ENCODE data around the gene HOXB9.

HOXB9 gene

DNA sequence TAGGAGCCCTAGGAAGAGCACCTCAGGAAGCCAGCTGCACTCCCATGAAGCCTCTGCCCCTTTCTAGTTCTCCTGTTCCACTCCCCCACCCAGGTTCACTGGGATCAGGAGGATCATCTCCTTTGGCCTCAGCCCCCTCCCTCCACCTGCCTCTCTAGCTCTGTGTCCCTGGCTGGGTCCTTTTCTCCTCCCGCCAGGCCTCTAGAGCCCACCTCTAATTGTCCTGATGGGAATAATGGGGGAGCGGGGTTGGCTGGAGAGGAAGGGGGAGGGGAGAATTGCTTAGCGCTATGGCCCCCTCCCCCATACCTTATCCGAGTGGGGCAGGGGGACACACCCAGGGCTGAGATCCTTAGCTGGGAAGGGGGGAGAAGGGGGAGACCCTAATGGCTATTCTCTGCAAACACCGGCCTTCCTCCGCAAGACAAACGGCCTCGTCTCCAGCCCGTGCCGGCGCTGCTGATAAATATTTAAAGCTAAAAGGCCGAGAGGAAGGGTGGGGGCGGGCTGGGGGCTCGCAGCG, 16.3 kb downstream of the HOXB9 start:
- no peak for DNase-seq

DNA sequence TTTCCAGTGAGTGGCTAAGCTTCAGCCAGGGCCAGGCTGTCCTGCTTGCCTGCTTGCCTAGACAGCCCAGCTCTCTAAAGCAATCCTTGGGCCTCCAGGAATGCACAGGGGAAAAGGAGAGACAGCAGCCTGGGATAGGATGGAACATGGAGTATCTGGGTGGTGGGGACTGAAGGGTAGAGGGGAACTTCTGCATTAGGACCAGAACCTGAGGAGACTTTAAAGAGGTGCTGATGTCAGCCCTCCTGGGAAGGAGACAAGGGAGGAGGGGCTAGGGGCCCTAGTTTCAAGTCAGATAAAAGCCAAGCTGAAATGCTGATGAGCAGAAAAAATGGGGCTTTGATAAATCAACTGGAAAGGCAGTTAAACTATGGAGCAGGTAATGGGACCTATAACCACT, 17.1 kb downstream of the HOXB9 start:
- DNase-seq = no peak

DNA sequence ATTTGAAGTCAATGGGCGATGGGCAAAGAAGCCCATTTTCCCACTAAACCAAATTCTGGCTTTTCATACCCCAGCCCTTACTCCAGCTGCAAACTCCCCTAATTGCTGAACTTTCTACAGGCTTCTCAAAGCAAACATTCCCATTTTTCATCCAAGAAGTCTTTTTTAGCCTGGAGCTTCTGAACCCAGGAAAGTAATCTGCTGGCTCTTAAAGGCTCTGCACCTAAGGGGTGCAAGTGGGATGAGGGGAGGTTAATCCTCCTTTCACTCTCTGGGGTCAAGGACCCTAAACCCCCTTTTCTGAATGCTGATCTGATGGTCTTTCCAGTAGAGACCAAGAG, 17.7 kb downstream of the HOXB9 start:
- no peak for DNase-seq

DNA sequence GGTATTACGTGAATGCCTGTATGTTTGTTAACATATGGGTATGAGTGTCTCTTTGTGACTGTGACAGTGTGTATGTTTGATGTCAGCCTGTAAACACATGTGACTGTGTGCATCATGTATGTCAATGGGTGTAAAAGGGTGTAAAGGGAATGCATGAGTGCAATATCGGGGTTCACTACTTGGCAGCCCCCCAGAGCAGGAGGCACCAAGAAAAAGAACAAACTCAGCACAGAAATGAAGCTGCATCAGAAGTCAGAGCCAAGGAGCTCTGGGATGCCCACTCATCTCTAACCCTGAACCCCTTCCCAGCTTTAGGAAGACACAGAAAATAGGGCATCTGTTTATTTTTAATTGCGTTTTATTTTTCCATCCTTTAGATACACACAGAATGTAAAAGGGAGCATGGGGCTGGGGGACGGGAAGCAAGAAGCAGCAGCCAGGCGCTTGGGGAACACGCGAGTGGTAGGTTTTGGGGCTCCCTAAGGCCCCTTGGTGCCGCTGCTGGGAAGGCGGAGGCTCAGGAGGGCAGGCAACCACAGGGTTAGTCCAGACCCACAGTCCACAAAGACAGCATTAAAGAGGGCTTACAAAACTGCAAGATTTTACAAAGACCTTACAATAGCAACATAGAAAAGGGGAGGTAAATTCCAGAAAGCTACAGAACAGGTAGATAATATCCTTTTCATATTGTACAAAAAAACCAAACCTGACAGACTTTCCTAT, 19.1 kb downstream of the HOXB9 start:
- no peak for DNase-seq

DNA sequence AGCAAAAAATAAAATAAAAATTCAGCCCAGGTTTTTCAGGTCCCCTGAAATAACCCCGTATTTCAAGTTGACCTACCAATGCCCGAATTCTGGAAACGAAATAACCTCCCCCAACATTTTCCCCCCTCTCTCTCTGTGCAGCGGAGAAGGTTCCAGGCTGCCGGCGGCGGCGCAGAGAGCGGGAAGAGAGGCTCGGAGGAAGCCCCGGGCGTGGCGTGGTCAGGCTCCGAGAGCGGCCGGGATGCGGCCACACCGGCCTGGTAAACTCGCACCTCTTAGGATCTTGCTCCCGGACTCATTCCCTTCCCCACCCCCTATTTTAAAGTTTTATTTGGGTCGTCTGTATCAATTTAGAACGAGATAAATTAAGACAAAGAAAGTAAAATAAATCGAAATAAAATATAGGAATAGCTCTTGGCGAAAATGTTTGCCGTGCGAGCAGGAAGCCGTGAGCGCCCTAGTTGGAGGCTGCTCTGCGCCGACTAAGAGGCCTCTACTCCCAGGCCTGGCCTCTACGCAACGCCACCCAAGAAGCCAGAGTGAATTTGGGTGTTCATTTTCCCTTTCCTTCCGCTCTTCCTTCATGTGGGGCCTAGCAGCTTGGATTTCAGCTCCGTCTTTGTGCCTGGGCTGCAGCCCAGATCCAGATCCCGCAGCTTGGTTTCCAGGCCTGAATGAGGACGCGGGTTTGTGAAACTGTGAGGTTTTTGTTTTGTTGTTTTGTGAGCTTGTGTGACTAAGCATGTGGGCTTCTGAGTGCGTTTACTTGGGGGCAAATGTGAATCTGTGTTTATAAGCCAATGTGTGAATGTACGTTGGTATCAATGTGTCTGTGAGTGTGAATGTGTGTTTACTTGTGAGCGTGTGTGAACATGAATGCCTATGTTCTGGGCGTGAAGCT, 19.9 kb downstream of the HOXB9 start:
- DNase-seq = no peak

DNA sequence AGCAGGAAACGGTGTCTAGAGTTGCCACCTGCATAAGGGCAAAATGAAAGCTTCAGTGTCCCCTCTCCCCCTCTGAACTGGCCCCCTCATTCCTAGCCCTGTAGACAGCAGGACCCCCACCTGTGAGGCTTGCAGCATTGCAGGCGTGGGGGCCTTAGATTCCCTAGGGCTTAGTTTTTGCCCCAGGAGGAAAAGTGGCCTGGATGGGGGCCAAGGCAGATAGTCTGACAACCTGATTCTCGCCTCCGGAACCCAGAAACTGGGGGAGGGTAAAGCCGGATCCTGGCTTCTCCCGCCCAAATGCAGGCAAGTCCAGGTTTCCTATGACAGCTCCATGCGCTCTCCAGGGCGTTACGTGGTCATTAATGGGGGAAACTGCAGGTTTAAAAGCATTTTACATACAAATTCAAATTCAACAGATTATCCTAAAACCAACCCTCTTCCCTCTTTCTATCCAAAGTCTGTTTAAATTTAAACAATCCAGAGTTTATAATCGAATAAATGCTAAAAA, 20.7 kb downstream of the HOXB9 start:
- no peak for DNase-seq

DNA sequence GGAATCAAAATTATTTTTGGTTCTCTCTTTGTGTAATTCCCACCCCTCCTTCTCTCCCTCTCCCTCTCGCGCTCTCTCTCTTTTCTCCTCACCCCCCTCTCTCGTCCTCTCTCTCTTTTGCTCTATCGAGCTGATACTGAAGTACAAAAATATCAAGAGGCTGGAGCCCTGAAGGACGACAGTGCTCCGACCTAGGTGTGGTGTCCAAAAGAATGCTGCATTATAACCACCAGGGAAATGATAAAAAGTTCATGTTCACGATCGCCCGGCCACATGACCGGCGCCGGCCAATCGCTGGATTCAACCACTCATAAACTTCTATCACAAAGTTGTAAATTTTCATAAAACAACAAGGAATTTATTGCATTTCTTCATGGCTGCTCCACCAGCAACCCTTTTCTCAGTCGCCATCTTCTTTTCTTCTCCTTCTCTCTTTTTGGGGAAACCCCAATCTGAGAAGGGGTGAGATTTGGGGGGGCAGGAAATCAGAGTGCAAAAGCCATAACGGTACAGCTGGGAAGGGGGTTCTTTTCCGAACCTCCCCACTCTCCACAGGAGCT, 21.3 kb downstream of the HOXB9 start, which contains the start of gene HOXB6:
TSS of gene HOXB6 (minus strand) at position 217 of the 560 bp plus-strand sequence. CDS start 6,836 bp downstream, outside the sequence.
- DNase-seq = no peak

DNA sequence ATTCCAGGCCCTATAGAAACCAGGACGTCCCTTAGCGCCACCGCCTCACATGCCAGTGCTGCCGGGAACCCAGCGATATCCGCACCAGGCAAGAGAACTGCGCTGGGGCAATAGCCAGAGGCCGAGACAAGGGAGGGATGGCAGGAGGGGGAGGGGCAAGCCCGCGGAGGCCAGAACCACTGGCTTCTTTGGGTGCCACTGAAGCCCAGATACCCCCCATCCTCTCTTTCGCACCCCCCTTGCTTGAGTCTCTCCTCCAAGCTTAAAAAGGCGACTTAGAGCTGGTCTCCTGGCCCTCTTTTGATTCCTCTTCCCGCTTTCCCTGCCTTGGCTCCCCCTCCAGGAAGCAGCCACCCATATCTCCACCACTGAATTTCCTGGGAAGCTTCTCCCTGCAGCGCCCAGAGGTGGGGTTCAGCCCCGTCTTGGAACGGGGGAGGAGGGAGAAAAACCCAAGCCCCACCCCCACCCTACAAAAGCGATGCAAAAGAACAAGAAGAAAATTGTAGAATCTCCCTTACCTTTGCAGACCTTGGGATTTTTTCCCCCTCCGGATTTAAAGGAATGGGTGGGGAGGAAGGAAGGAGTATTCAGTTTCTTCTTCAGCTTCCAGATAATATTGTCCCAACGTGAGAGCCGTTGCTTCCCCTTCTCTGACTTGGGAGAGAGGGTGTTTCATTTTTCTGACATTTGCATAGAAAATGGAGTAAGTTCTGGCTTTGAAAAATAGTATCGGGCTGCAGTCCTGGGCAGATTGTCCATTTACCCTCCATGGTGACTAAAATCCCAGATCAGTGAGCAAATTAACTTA, 22.0 kb downstream of the HOXB9 start:
- no peak for DNase-seq

DNA sequence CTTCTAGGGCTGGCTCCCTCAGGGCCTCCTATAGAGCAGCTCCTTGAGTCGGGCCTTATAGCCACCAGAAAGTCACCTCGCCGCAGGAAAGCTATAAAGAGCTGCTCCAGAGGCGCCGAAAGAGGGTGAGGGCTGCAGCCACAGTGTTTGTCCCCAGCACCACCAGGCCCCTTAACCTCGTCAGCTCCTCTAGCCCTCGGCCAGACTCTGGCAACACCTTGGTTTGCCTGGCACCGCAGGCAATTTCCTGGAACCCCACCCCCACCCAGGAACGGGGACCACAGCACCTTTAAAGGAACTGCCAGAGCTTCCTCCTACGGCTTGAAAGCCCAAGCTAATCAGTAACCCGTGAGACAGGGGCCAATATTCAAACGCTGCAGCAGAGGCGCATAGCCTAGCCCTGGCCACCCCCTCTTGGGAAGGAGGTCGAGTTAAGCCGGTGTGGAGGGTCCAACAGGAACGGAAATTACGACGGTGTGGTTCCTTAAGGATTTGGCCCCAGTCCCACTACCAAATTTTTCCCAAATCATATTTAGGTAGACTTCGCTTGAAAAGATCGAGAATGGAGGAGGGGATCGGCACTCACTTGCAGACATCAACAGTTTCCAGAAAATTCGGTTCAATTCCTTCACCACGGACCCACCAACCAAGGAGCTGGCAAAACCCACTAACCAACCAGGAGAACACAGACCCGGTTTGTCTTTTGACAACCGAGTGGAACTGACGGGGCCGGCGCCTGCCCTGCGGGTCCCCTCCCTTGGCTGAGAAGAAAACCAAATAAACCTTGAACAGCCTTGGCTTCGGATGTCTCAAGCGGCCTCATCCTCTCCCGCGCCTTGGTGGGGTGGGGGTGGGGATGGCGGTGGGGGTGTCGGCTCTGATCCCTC, 24.4 kb downstream of the HOXB9 start:
- DNase-seq = no peak

- DNase-seq = no peak
These were observed 25.0 kb downstream of the HOXB9 start for GRCh38 chr17:48601207-48601538.

- DNase-seq = no peak
These were observed 25.7 kb downstream of the HOXB9 start for GRCh38 chr17:48600244-48601098.

DNA sequence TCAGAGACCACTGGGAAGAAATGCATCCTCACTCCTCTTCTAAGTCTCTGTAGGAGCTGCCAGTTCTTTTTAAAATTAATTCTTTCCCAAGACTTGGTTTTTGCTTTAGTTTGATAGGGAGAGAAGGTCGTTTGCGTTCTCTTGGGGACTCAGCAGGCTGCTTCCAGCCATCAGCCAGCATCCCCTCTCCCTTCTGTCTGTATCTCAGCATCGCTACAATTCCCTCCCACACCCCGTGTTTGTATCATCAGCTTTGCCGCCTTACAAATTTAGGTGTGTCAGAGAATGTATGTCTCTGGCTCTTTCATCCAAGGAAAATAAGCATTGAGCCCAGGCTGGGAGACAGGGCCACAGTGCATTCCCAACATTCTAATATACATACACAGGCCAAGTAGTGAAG, 26.8 kb downstream of the HOXB9 start:
- DNase-seq = no peak

- no peak for DNase-seq
These were observed 27.4 kb downstream of the HOXB9 start for GRCh38 chr17:48598736-48599135.

DNA sequence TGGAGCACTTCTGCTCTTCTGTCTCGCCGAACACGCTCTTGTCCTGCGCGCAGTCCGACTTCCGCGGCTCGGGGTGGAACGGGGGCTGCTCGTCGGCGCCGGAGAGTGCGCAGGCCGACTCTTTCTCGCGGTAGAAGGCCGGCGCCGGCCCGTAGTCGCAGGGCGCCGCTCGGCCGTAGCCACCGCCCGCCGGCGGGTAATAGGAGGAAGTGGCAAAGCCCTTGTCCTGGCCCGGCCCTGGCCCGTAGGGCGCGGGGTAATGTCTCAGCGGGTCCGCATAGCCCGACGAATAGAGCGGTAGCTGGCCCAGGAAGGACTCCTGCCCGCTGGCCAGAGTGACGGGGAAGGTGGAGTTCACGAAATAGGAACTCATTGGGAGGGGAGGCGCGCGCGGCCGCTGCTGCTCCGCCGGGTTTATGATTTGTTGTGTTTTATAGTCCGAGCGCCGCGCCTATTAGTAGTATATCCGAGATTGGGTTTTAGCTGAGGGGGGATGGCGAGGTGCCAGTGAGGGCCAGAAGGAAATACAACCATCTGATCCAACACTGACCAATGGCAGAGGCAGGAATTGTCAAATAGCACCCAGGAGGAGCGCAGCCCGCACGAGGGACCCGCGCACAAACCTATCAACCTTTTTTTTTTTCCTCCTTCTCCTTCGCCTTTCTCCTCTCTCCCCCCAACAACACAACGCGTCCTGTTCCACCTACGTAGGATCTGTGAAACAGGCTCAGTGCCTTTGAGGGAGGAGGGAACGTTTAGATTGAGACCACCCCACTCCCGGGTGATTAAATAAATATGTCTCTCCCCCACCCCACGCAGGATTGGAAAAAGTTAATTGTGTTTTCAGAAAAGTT, 28.2 kb downstream of the HOXB9 start:
- DNase-seq = no peak

DNA sequence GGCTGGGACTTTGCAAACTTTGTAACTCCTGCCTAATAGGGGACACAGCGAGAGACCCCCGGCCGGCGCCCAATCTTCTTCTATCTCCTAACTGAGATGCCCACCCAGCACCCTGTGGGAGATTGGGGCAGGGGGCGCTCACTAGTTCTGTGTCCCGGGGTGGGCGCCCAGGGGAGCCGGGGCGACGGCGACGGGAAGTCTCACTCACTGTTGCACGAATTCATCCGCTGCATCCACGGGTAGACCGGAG, 28.7 kb downstream of the HOXB9 start:
- no peak for DNase-seq

- no peak for DNase-seq
These were observed 29.2 kb downstream of the HOXB9 start for GRCh38 chr17:48596735-48597527.

DNA sequence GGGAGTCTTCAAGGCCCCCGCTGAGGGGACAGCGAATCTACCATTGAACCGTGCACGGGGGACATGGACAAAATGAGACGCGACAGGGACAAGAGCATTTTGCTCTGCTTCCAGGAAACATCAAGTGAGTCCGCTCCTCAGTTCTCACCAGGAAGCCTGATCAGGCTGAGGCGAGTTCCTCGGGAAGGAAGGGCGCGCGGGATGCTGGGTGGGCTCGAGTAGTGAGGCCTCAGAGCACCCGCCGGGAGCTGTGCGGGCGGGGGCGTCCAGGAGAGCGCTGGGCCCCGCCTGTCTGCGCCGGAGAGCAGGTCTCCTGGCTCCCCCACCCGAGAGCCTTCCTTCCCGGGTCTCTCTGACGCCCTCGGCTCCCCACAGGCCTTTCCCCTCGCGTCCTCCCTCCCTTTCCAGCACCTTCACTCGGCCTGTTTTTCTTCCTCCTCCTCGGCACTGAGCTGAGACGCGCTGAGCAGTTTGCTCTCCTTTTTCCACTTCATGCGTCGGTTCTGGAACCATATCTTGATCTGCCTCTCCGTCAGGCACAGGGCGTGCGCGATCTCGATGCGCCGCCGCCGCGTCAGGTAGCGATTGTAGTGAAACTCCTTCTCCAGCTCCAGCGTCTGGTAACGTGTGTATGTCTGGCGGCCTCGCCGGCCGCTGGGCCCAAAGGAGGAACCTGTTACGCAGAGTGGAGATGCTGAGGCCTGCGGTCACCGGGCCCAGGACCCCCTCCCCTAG, 30.0 kb downstream of the HOXB9 start:
- DNase-seq = no peak

GRCh38 chr17:48595278-48595999, 30.7 kb downstream of the HOXB9 start:
- no peak for DNase-seq

All from EL (cell line).